Inflammatory macrophage (primary cell): ENCODE measurements around the gene RFT1.
A peak's percentile ranks its signal among the peaks of the same experiment; 100 is the strongest.

Experiments
- DNase-seq, 2 donors: peaks; one replicate each; pipeline ENCODE4 v3.0.0-alpha.2; 2020 to 2022

RFT1 gene

DNA sequence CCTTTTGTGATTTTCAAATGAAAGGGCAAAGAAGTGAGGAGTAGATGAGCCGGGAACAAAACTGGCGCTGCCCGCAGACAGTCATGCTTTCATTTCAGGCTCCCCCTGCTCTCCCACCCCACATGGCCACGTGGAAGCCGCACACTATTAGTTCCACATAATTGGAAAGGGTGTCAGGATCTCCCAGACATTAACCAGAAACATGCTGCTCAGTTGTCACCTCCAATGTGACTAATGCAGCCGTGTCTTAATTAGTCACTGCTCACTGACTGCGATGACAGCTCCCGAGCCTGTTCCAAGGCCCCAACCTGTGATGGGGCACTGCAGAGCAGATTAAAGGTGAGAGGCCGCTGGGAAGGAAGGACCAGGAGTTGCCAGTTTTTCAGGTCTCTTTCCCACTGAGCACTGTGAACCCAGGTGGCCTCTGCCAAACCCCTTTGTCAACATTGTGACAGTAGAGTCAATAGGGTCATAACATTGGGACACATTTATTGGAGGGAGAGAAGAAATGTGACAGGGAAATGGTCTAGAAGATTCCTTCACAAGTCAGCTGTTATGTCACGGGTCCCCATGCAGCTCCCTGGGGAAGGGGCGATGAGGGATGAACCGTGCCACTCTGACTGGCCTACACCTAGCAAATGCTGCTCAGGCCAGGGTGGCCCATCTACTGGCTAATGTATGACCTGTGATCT is 45.8 kb downstream of the RFT1 start:
- no peak for DNase-seq

DNA sequence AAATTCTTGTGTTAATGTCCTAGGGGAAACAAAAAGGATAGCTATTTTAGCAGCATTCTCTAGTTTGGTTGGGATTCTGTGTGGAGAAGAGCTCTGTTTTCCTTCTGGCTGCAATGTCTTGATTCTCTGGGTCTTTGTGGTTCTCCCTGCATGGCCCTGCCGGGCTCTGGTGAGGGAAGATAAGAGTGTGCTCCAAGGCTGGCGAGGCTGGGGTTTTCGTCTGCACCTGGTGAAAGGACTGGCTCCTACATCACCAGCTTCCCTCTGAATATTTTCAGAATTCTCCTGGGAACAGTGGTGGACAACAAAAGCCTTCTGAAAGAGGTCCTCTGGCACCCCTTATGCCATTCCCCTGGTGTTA is 46.3 kb downstream of the RFT1 start:
- DNase-seq, result no peak

DNA sequence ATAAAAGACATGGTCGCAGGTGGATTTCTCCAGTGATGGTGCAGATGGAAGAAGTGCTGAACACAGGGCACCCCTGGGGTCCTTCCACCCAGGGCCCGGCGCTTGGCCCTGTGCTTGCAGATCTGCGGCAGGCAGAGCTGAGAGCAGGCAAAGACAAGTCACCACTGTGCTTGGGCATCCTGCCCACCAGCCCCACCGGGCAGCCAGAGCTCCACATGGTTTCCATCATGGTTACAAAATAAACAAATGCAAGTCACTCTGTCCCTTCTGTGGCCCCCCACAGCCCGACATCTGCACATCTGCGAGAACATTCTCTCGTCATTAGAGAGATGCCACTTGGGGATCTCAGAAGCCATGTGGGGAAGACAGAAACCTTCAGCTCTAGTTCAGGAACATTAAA is 46.7 kb downstream of the RFT1 start:
- DNase-seq, result no peak

DNA sequence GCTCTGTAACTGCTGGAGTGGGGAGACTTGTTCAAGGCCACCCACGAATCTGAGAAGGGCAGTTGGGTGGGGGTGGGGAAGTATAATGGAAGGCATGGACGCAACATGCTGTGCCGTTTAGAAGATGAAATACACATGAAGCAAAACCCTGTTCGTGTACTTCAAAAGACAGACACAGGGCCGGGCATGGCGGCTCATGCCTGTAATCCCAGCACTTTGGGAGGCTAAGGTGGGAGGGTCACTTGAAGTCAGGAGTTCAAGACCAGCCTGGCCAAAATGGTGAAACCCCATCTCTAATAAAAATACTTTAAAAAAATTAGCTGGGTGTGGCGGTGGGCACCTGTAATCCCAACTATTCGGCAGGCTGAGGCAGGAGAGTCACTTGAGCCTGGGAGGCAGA is 47.5 kb downstream of the RFT1 start:
- DNase-seq, result no peak

DNA sequence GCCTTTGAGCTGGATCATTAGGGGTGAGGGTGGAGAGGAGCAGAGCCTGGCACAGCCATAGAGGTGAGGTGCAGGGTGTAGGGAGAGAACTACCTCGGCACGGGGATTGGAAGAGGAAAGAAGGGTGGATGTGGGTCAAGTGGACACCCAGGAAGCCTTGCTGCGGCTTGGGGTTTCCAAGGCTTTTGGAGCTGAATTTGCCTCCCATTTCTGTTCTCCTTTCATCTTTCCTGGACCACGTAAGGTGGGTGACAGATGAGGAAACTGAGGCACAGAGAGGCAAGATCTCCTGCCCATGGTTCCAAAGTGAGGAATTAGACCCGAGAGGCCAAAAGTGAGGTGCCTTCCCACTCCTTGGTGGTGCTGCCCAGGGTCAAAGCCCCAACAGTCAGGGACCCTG is 48.9 kb downstream of the RFT1 start:
- no peak for DNase-seq

DNA sequence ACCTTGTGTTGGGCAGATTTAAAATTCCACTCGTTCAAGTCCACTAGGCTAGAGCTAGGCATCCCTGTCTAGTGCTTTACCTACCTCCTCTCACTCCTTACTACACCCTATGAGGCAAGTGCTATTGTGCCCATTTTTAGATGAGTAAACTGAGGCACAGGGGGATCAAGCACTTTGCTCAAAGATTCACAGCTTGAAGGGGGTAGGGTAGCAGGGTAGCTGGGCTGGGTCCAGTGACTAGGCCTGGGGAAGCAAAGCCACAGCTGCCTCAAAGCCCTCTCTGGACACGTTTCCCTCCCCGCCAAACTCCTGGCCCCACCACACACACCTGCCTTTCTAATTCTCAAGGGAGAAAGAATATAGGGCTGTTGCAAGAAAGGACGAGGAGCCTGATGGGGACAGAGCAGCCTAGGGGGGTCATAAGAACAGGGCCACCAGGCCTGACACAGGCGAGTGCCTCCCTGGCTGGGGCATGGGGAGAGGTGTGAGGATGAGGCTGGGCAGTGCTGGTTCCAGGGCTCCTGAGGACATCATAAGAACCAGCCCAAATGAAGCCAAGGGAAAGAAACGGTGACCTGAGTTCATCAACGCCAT is 49.5 kb downstream of the RFT1 start:
- no peak for DNase-seq

DNA sequence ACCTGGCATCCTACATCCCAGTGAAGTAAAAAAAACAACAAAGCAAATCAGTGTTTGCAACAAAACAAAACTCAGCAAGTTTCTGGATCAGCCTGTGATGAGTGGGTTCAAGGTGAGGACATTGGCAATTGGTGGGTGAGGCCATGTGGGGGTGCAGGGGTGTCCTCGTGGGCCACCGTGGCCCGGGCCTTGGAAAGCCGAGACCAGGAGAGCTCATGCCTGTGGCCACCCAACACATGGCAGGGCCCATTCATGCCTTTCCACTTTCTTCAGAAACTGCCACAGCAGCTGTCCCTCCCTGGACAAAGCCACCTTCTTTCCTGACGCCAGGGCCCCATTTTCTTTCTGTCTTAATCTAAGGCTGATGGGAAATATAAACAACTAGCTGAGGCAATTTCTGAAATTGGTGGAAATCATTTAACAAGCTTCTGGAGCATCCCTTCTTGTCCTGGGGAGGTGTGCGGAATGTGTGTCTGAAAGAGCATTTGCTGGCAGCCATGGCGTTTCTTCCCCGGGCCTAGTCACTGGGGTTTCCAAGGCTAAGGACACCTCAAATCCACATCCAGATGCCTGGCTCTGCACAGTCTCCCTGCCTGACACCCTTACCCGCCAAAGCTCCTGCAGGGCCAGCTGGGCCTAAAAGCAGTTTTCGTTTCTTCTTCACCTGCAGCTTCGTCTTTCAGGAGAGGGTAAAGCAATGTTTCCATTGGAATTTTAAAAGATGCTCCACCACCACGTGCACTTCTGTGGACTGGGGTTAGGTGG is 50.3 kb downstream of the RFT1 start:
- DNase-seq, result no peak

DNA sequence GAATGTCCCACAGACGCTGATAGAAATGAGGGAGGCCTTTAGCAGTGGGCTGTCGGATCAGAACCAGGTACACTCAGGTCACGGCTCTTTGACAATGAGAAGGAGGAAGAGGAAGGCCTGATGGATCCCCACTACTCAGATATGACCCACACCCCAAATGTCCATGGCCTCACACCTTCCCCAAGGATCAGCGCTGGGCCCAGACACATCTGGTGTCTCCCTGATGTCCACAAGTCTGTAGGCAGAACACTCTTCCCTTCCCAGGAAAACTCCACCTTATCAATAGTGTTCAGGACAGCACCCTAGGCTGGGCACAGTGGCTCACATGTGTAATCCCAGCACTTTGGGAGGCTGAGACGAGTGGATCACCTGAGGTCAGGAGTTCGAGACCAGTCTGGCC is 51.1 kb downstream of the RFT1 start:
- DNase-seq, result no peak

DNA sequence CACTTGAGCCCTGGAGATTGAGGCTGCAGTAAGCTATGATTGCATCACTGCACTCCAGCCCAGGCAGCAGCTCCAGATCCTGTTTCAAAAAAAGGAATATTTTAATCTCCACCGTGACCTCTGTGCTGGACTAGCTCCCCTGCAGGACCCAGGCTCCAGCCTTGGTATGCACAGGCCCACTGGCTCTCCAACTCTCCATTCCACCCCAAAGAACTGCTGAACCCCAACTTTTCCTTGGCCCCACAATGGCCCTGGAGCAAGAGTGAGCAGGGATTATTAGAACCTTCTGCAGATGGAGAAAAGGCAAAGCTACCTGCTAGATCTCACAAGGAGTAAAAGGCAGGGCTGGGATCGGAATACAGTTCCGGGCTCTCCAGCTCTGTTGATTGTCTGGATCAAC is 51.6 kb downstream of the RFT1 start:
- no peak for DNase-seq

DNA sequence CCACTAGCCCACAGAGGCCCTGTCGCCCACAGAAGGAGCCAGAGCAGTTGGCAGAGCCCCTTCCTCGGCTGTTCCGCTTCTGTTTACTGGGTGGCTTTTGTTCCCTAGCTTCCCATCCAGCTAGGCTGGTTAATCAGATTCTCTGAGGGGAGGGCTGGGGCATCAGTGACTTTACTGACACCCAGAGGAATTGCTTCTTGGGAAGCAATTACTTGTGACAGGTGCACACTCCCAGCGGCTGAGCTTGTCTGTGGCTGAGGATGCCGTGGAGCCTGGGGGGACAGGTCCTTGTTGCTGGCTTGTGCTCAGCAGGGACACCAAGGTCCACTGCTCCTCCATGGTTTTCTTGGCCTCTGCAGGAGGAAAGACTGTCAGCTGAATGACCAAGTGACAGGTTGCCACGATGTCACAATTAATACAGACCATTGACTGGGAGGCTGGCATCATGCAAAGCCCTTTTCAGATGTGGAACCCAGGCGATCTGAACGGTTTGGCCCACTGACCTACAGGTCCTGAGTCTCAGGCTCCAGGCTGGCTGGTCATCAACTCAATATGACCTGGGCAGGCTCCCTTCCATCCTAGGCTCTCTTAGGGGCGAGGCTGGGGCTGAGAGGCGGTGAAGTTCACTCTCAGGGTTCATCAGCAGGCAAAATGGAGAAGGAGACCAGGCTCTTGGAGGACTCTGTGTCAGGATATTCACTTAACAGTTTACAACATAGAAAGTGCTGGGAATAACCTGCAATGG is 52.6 kb downstream of the RFT1 start:
- DNase-seq, result no peak

DNA sequence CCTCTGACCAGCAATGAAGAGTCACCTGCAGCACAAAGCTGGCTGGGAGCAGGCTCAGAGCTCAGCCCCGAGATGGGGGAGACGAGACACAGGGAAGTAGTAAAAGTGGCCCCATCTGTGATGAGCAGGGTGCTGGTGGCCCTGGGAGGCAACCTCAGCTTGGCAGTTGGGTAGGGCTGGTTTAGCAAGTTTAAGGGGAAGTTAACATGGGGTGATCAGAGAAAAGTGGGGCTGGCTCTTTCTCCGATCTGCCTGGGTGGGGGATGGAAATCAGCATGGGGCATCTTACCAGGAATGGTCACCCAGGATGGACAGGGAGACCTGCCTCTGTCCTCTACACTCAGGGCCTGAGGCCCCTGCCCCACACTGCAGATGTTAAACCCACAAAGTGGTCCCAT is 54.5 kb downstream of the RFT1 start:
- peak in 1 of 2 donors; percentile 7 for DNase-seq

DNA sequence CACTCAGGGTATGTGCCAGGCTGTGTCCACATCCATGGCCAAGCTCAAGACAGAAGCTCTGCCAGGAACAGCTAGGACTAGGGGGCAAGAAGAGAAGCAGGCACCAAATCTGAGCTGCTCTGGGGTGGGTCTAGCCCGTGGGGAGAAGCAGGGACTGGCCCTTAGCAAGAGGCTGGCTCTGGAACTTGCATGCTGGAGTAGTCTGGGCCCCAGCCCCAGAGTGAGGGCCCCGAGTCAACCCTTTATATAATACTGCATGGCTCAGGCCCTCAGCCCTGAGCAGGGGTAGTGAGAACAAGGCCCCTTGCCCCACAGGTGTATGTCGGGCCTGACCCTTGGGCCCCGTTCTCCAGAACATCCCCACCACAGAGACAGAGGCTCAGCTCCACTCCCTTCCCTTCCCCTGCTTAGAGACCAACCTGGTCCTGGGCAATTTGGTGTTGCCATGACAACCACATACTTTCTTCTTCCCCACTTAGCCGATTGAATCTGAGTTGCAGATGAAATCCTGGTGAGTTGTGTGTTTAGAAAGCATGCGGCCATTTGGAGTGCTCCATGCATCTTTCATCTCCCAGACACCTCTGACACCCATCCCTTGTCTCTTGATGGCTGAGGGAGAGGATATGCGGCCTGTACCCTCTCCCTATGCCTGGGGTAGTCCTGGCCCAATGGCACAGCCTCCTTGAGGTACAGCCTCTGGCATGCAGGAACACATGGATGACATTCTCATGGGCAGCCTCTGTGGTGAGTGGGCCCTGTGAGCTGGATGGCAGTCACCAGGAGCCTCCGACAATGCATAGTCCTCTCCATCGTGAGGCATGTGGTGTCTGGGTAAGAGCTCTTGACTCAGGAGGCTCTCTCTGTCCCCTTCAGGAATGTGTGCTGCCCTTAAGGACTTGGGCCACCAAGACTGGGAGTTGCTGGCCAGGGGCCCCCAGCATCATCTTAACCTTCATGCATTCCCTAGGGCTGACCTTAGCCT is 55.2 kb downstream of the RFT1 start:
- no peak for DNase-seq

DNA sequence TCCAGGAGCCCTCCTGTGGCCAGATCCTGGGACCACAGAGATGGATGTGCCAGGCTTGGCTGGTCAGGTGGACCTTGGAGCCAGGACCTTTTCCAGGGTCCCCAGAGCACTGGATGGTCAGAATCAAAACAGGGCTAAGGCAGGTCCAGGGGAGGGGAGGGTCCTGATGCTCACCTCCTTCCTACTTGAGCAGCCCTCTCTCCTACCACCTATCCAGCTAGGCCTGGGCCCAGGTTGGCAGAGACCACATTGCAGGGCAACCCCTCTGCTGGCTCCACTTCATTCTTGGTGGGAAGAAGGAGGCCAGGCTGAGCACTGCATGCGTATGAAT is 55.9 kb downstream of the RFT1 start:
- no peak for DNase-seq

DNA sequence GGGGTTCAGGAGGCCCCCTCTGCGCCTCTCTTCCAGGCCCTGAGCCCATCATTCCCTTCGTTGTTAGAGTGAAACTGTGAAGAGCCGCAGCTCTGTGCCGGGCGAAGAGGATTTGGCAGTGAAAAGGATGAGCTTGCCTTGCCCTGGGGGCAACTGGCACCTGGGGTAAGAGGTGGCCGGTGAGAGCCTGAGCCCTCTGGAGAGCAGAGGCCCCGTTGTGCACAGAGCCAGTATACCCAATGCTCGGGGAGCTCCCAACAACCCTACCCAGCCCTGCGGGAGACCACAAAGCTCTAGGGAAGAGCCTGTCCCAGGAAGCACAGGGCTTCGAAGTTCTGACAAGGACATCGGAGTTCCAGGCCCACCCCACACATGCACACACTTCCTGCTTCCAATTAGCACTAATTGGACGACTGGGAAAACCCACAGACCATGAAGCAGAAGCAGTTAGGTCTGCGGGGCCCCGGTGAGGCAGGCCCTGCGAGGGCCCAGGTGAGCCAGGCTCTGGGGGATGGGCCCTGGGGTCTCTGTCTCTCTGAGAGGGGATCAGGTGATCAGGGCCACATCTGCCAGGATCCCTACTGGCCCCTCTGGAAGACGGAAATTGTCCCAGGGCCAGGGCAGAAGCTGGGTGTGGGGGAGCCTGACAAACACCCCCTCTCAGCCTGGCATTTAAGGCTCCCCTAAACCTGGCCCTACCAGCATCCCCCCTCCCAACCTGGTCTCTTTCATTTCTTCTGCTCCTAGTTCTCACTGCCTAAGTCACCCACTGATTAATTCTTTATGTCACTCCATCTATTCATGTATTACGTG is 56.5 kb downstream of the RFT1 start:
- no peak for DNase-seq

DNA sequence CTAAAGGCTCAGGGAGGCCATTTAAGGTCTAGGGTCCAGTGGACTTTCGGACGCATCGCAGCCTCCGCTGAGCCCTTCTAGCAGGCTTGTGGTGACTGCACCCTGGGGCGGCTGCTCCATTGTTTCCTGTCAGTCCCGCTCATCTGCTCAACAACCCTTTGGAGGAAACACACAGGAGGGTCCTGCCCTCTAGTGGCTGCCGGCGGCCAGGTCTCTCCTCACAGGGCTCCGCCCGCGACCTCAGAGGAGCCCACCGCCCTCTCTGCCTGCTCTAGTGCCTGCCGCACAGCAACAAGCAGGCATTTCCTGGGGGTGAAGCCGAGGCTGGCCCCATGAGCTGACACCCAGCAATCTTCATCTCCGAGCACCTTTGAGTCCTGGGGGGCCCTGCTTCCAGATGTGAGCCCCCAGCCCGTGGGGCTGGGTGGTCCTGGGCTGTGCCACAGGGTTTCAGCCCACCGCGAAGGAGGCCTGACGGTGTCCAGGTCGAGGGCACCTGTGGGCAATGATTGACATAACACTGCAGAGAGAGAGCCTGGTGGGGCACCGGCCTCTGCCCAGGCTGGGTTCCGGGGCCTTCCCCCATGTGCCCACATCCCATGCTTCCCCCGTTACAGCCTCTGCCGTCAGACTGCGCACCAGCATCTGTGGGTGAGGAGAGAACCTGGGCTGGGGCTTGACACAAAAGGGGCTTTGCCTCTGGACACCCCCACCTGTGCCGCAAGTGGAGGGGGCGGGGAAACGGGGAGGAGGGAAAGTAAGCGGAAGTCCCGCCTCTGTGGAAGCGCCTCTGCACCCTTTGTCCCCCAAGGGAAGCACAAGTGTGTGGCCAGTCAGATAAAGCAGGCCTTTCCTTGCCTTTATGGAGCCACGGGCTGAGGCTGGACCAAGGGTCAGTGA is 57.3 kb downstream of the RFT1 start:
- DNase-seq, result peak; percentile 82 to 83

DNA sequence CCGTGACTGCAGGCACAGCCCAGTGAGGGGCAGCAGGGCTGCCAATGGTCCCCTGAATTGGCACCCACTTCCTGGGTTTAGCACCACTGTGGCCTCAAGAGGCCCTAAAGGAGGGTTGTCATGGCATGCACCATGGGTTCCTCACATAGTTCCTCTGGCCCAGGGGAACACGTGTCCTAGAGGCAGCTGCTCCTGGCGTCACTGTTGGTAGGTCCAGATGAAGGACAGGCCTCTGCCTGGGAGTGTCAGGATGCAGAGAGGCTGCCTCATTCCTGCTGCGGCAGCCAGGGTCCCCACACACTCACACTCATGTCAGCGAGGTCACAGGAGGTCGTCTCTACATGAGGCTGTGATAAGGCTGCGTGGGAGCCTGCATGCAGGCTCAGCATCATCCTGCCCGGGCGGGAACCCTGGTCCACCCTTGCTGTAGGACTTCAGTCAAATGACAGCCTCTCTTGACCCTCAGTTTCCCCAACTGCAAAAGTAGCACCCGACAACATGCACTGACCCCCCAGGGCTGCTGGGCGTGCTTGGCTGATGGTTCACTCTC is 58.3 kb downstream of the RFT1 start:
- no peak for DNase-seq

DNA sequence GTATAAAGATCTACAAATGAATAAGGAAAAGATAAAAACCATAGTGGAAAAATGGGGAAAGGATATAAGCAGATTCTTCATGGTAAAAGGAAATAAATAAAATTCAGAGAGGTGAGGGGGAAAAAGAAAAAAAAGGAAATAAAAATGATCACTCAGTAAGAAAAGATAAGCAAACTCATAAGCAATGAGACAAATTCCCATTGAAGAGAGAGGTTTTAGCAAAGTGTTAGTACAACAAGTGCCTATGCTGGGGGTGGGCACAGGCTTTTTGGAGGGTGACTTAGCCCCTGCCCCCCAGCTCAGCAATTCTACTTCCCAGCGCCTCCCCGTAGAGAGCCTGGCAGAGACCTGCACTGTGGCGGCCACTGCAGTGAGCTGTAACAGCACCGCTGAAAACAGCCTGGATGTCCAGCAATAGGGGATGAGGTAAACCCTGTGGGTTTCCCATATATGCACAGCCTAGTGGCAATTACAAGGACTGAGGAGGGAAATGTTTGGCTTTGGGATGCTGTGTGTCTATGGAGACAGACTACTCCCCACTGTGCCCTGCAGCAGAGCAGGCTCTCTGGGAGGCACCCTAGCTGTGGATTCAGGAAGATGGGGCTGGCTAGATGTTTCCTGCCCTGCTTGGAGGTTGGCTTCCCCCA is 60.7 kb downstream of the RFT1 start:
- no peak for DNase-seq

DNA sequence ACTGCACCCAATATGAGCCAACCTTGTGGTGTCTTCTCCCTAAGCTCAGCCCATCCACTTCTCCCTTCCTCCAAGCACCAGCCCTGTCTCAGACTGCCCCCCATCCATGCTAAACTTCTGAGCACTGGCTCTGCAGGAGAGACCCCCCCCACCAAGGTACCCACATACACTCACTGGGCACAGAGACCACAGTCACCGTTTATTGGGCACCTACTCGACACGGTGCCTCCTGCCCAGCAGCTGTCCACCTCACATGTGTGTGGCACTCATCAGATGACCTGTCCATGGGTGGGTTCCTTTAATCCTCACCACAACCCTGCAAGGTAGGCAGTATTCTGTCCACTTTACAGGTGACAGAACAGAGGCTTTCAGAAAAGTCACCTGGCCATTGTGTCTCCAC is 62.1 kb downstream of the RFT1 start:
- DNase-seq, result no peak

DNA sequence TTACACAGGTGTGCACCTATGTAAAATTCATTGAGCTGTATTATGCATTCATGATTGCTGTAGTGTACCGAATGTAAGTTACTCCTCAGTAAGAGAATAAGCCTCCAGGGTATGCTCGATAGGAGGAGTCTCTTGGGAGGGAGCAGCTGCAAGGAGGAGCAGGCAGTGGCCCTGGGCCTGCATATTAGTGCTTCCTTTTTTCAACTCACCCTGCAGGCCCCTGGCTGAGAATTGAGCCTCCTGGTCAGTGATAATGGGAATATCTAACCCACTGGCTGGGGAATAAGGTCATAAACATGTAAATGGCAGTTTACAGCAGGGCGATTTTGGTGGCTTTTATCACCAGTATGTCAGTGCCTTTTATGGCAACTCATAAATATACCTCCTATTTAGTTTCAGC is 62.7 kb downstream of the RFT1 start:
- no peak for DNase-seq
